ENCODE data around the gene SPART.

SPART gene, protein sequence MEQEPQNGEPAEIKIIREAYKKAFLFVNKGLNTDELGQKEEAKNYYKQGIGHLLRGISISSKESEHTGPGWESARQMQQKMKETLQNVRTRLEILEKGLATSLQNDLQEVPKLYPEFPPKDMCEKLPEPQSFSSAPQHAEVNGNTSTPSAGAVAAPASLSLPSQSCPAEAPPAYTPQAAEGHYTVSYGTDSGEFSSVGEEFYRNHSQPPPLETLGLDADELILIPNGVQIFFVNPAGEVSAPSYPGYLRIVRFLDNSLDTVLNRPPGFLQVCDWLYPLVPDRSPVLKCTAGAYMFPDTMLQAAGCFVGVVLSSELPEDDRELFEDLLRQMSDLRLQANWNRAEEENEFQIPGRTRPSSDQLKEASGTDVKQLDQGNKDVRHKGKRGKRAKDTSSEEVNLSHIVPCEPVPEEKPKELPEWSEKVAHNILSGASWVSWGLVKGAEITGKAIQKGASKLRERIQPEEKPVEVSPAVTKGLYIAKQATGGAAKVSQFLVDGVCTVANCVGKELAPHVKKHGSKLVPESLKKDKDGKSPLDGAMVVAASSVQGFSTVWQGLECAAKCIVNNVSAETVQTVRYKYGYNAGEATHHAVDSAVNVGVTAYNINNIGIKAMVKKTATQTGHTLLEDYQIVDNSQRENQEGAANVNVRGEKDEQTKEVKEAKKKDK

DNA sequence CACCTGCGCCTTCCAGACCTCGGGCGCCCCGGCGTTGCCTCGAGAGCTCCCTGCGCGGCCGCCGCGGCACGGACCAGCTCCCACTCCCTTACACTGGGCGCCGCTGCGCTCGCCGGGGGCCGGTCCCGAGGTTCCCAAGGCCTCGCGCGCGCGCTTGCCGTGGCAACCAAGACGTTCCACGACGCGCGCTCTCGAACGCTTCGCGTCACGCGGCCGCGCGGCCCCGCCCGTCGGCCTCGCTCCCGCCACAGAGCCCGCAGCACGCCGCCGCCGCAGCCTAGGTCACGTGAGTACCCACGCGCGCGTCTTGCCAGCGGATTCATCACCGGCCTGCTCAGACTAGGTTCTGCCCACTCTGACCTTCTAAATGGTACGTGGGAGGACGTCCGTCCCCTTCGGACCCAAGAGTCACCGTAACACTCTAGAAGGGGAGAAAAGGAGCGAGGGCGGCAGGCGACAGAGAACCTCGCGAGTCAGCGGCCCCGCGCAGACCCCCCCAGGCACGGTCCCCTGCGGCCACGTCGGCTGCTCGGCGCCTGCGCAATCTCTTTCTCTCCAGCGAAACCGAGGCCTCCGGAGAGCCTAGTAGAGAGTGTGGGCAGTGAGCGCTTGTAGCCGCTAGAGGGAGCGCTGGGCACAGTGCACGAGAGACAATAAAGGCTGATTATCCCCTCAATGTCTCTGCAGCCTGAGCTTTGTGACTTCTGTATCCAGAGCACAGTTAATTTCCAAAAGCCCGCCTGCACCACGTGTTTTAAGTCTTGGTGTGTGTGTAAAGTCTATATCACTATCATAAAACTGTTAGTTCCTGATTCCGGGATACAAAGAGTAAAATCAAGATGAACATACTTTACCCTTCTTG is at the start of gene SPART:
Gene SPART, minus strand, starts transcription at position 173 of the 862 bp plus-strand sequence. CDS start 10,564 bp downstream, outside the sequence.
- Histone ChIP-seq H3K27me3 (ENCODE audit: control insufficient read depth in 1 of 2, insufficient read depth in 2 of 2, low read length in 2 of 2) (no peaks in the 10 kb centered on the region), H3K27ac (ENCODE audit: low read length) (peak within 1 kb of the TSS; percentile 98), H3K9ac (ENCODE audit: low read length in 2 of 2) (peak within 1 kb of the TSS; percentile 98 to 99), H3K4me1 (ENCODE audit: control insufficient read depth, insufficient read depth, low read length) (peaks cover 5% of the 10 kb centered on the region), H3K9me3 (ENCODE audit: control insufficient read depth in 2 of 2, low read length in 2 of 2) (no peaks in the 10 kb centered on the region), H3K4me3 (ENCODE audit: low read length in 2 of 2) (peak within 1 kb of the TSS; percentile 95 to 96), H3K36me3 (ENCODE audit: control insufficient read depth in 2 of 2, insufficient read depth in 2 of 2, low read length in 2 of 2) (no peaks in the 10 kb centered on the region)

DNA sequence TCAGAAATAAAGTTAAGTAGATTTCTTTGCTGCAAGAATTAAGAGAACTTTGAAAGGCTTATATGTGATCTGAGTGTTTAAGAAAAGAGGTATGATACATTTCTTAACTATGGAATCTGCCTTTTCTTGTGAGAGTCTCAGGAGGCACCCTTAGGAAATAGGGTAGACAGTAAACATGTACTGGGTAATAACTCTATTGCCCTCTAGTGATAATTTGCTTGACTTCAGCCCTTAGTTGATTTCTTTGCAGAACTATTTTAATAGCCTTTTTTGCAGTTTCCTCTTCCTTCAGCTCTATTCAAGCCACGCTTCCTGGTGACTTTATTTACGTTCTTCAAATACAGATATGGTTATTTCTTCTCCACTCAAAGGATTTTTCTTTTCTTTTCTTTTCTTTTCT is 49.1 kb upstream of the SPART start:
- H3K36me3 ChIP-seq (ENCODE audit: control insufficient read depth in 2 of 2, insufficient read depth in 2 of 2, low read length in 2 of 2), result no peaks in the 10 kb centered on the region
- H3K9me3 ChIP-seq (ENCODE audit: control insufficient read depth in 2 of 2, low read length in 2 of 2), result no peaks in the 10 kb centered on the region
- no peaks in the 10 kb centered on the region for H3K27me3 ChIP-seq (ENCODE audit: control insufficient read depth in 1 of 2, insufficient read depth in 2 of 2, low read length in 2 of 2)
- H3K4me3 ChIP-seq (ENCODE audit: low read length in 2 of 2), result no peak overlapping the region
- H3K4me1 ChIP-seq (ENCODE audit: control insufficient read depth, insufficient read depth, low read length), result no peaks in the 10 kb centered on the region
- H3K9ac ChIP-seq (ENCODE audit: low read length in 2 of 2), result no peak overlapping the region
- no peak overlapping the region for H3K27ac ChIP-seq (ENCODE audit: low read length)

DNA sequence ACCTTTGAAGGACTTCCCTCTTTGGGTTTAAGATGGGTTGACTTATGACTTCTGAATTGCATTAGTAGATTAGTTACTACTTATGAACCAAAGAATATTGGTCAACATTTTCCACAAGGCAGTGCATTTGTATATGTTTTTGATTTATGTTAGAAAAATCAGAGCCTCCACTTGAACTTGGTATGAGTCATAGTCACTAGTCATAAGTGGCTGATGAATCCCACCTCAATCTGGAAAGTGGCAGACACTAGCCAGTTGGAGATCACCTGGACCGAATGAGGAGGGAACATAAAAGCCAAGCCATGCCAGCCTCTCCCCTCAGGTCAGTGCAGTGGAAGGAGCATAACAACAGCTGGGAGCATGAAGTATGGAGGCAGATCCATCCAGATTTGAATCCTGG is 39.3 kb upstream of the SPART start:
- peaks cover 0 to 5% of the 10 kb centered on the region in 2 donors for H3K27me3 ChIP-seq (ENCODE audit: control insufficient read depth in 1 of 2, insufficient read depth in 2 of 2, low read length in 2 of 2)
- H3K27ac ChIP-seq (ENCODE audit: low read length), result no peak overlapping the region
- no peak overlapping the region for H3K4me3 ChIP-seq (ENCODE audit: low read length in 2 of 2)
- no peaks in the 10 kb centered on the region for H3K9me3 ChIP-seq (ENCODE audit: control insufficient read depth in 2 of 2, low read length in 2 of 2)
- H3K36me3 ChIP-seq (ENCODE audit: control insufficient read depth in 2 of 2, insufficient read depth in 2 of 2, low read length in 2 of 2), result no peaks in the 10 kb centered on the region
- H3K9ac ChIP-seq (ENCODE audit: low read length in 2 of 2), result no peak overlapping the region
- H3K4me1 ChIP-seq (ENCODE audit: control insufficient read depth, insufficient read depth, low read length), result no peaks in the 10 kb centered on the region

DNA sequence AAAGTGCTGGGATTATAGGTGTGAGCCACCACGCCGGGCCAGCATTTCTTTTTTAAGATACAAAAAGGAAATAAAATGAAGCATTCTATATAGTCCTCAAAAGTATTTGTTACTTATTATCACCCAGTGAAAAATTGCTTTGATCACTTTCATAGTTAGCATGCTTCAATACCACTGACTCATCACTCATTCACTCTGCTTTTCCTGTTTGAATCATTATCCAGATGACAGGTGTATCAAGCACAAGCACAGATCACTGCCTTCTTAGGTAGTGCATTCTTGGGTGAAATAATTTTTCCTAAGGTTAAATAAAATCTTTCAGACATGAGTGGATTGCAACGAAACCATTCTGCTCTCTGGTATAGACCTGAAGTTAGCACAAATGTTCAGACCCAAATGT is 35.8 kb upstream of the SPART start:
- Histone ChIP-seq H3K9me3 (ENCODE audit: control insufficient read depth in 2 of 2, low read length in 2 of 2) (no peaks in the 10 kb centered on the region), H3K36me3 (ENCODE audit: control insufficient read depth in 2 of 2, insufficient read depth in 2 of 2, low read length in 2 of 2) (no peaks in the 10 kb centered on the region), H3K27me3 (ENCODE audit: control insufficient read depth in 1 of 2, insufficient read depth in 2 of 2, low read length in 2 of 2) (peaks cover 0 to 5% of the 10 kb centered on the region in 2 donors), H3K4me3 (ENCODE audit: low read length in 2 of 2) (no peak overlapping the region), H3K4me1 (ENCODE audit: control insufficient read depth, insufficient read depth, low read length) (no peaks in the 10 kb centered on the region), H3K9ac (ENCODE audit: low read length in 2 of 2) (no peak overlapping the region), H3K27ac (ENCODE audit: low read length) (no peak overlapping the region)

DNA sequence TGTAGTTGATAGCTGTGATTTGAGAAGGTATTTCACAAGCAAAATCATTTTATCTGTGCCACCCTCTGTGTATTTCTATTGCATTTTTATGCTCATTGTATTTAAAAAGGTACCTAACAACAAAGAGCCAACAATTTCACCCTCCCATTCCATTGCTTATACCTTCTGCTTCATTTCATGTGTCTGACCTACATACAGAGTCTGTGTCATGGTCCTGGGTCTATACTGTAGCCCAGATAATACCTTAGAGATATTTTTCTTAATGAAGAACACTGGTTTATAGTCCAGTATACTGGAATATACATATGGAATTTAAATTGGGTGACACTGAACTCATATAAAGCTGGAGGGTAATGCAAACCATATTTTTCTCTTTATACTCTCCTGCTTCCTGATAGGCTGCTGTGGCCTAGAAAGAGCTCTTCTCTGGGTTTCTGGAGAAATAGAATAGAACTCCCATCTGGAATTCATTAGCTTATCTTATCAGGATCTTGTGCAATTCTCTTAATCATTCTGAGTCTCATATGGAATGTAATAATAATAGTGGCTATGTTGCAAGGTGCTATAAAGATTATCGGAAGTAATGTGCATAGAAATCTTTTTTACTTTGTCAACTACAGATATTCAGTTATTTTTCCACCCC is 31.8 kb upstream of the SPART start:
- Histone ChIP-seq H3K27me3 (ENCODE audit: control insufficient read depth in 1 of 2, insufficient read depth in 2 of 2, low read length in 2 of 2) (peaks cover 0 to 3% of the 10 kb centered on the region in 2 donors), H3K36me3 (ENCODE audit: control insufficient read depth in 2 of 2, insufficient read depth in 2 of 2, low read length in 2 of 2) (no peaks in the 10 kb centered on the region), H3K27ac (ENCODE audit: low read length) (no peak overlapping the region), H3K9ac (ENCODE audit: low read length in 2 of 2) (no peak overlapping the region), H3K9me3 (ENCODE audit: control insufficient read depth in 2 of 2, low read length in 2 of 2) (no peaks in the 10 kb centered on the region), H3K4me3 (ENCODE audit: low read length in 2 of 2) (no peak overlapping the region), H3K4me1 (ENCODE audit: control insufficient read depth, insufficient read depth, low read length) (no peaks in the 10 kb centered on the region)

DNA sequence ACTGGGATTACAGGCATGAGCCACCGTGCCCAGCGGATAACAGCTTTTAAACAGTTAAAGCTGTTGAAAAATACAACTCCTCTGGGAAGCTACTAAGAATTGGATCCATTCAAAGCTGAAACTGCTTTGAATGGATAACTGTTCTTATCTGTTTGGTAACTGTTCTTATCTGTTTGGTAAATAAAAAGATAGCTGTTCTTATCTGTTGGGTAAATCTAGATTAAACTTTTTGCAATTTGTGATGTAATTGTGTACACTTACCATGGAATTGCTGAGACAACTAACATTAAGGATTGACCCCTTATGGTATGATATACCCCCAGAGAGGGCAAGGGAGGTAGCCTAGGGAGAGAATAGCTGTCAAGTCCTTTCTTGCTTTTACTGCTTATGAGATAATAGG is 27.9 kb upstream of the SPART start:
- H3K27ac ChIP-seq (ENCODE audit: low read length), result no peak overlapping the region
- H3K9ac ChIP-seq (ENCODE audit: low read length in 2 of 2), result no peak overlapping the region

DNA sequence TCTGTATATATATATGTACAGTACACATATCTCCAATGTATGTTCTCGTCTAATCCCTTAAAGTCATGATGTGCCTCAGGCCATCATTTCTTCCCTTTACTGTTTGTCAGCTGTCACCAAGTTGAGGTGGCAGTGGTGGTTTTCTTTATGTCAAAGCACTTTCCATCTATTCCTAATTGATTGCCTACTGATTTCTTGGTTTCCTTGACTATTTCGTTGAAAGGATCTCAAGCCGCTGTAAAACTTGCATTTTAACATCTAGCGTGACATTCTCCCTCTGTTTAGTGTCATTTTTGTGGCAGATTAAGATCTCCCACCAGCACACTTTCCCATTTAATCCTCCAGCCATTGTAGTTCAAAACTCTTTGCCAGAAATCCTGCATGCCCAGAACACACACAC is 25.0 kb upstream of the SPART start:
- H3K9ac ChIP-seq (ENCODE audit: low read length in 2 of 2), result no peak overlapping the region
- no peak overlapping the region for H3K4me3 ChIP-seq (ENCODE audit: low read length in 2 of 2)
- no peaks in the 10 kb centered on the region for H3K9me3 ChIP-seq (ENCODE audit: control insufficient read depth in 2 of 2, low read length in 2 of 2)
- no peak overlapping the region for H3K27ac ChIP-seq (ENCODE audit: low read length)
- H3K36me3 ChIP-seq (ENCODE audit: control insufficient read depth in 2 of 2, insufficient read depth in 2 of 2, low read length in 2 of 2), result no peaks in the 10 kb centered on the region
- H3K27me3 ChIP-seq (ENCODE audit: control insufficient read depth in 1 of 2, insufficient read depth in 2 of 2, low read length in 2 of 2), result no peaks in the 10 kb centered on the region
- no peaks in the 10 kb centered on the region for H3K4me1 ChIP-seq (ENCODE audit: control insufficient read depth, insufficient read depth, low read length)

More for the DNA sequence above, 27.9 kb upstream of the SPART start:
- H3K4me3 ChIP-seq (ENCODE audit: low read length in 2 of 2), result no peak overlapping the region
- H3K4me1 ChIP-seq (ENCODE audit: control insufficient read depth, insufficient read depth, low read length), result no peaks in the 10 kb centered on the region
- H3K9me3 ChIP-seq (ENCODE audit: control insufficient read depth in 2 of 2, low read length in 2 of 2), result no peaks in the 10 kb centered on the region
- H3K27me3 ChIP-seq (ENCODE audit: control insufficient read depth in 1 of 2, insufficient read depth in 2 of 2, low read length in 2 of 2), result no peaks in the 10 kb centered on the region
- no peaks in the 10 kb centered on the region for H3K36me3 ChIP-seq (ENCODE audit: control insufficient read depth in 2 of 2, insufficient read depth in 2 of 2, low read length in 2 of 2)

DNA sequence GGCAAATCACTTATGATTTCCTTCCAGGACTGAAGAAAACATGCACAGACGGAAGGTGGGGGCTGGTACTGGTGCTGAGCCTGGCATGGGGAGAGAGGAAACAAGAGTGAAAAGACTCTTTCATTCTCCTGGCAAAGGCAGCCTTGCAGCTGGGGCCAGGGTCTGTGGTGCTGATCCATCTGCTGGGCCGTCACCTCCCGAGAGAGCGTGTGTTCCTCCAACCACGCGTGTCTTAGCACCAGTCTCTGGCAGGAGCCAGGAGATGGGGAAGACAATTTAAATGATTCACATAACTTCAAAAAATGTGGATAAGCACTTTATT is 23.9 kb upstream of the SPART start:
- Histone ChIP-seq H3K27ac (ENCODE audit: low read length) (no peak overlapping the region), H3K4me3 (ENCODE audit: low read length in 2 of 2) (no peak overlapping the region), H3K9ac (ENCODE audit: low read length in 2 of 2) (no peak overlapping the region), H3K9me3 (ENCODE audit: control insufficient read depth in 2 of 2, low read length in 2 of 2) (no peaks in the 10 kb centered on the region), H3K4me1 (ENCODE audit: control insufficient read depth, insufficient read depth, low read length) (no peaks in the 10 kb centered on the region), H3K36me3 (ENCODE audit: control insufficient read depth in 2 of 2, insufficient read depth in 2 of 2, low read length in 2 of 2) (peaks cover 0 to 4% of the 10 kb centered on the region in 2 donors), H3K27me3 (ENCODE audit: control insufficient read depth in 1 of 2, insufficient read depth in 2 of 2, low read length in 2 of 2) (no peaks in the 10 kb centered on the region)

DNA sequence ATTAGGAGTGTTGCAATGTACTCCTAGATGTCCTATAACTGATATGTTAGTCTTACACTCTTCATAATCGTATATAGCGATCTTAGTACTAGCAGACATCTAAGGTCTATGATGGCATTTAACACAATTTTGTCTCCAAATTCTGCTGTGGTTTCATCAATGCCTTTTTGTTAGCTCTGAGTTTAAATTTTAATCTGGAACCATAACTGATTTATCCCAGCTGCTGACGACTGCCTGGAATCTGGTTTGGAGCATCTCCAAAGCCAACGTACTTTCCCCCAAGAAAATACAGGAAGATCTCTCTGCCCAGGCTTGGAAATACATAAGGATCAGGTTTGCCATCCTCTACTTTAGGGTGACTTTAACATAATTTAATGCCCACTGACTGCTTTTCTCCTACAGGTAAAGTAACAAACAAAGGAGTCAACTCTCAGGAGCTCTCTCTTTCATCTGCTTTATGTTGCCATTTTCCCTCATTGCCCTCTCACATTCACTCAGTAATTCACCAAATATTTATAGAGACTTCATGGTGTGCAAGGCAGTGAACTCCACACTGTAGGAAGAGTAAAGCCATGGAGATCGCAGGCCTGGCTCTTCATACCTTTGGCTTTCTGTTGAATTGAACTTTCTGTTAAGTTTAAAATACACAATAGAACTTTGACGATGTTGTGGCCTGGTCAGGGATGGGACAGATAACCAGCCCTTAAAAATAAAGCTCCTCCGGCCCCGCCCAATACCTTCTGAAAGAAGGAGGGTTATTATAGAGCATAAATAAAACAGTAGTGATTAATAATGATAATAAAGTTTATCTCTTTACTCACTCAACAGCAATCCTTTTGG is 23.3 kb upstream of the SPART start:
- no peak overlapping the region for H3K9ac ChIP-seq (ENCODE audit: low read length in 2 of 2)
- no peaks in the 10 kb centered on the region for H3K27me3 ChIP-seq (ENCODE audit: control insufficient read depth in 1 of 2, insufficient read depth in 2 of 2, low read length in 2 of 2)
- H3K36me3 ChIP-seq (ENCODE audit: control insufficient read depth in 2 of 2, insufficient read depth in 2 of 2, low read length in 2 of 2), result peaks cover 0 to 4% of the 10 kb centered on the region in 2 donors
- no peaks in the 10 kb centered on the region for H3K4me1 ChIP-seq (ENCODE audit: control insufficient read depth, insufficient read depth, low read length)
- H3K4me3 ChIP-seq (ENCODE audit: low read length in 2 of 2), result no peak overlapping the region
- H3K9me3 ChIP-seq (ENCODE audit: control insufficient read depth in 2 of 2, low read length in 2 of 2), result no peaks in the 10 kb centered on the region
- H3K27ac ChIP-seq (ENCODE audit: low read length), result no peak overlapping the region

DNA sequence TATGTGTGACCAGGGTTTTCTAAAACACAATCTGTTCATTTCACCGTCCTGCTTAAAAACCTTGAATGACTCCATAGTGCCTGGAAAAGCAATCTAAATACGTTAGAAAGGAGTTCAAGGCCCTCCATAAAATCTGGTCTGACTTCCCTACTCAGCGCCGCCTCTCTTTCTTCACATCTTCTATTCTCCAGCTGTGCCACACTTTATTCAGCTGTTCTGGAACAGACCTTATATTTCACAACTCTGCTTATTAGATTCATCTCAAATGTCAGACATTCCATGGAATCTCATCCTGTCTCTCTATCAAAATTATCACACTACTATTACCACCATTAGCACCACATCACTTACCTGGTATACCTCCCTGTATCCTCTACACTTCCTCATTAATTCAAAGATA is 19.8 kb upstream of the SPART start:
- Histone ChIP-seq H3K4me1 (ENCODE audit: control insufficient read depth, insufficient read depth, low read length) (no peaks in the 10 kb centered on the region), H3K9me3 (ENCODE audit: control insufficient read depth in 2 of 2, low read length in 2 of 2) (no peaks in the 10 kb centered on the region), H3K4me3 (ENCODE audit: low read length in 2 of 2) (no peak overlapping the region), H3K36me3 (ENCODE audit: control insufficient read depth in 2 of 2, insufficient read depth in 2 of 2, low read length in 2 of 2) (peaks cover 0 to 4% of the 10 kb centered on the region in 2 donors), H3K9ac (ENCODE audit: low read length in 2 of 2) (no peak overlapping the region), H3K27ac (ENCODE audit: low read length) (no peak overlapping the region), H3K27me3 (ENCODE audit: control insufficient read depth in 1 of 2, insufficient read depth in 2 of 2, low read length in 2 of 2) (no peaks in the 10 kb centered on the region)
